DMS 273 treated with DMSO at 0.1 percent for 48 hours (cell line): ENCODE data around the gene MMP14.
A peak's percentile ranks its signal among the peaks of the same experiment; 100 is the strongest.

Source experiments
- DNase-seq: peaks from one replicate; lab custom pipeline; 2025; lab: John Stamatoyannopoulos, UW

The MMP14 gene

GRCh38 chr14:22861651-22862050 is 25.3 kb downstream of the MMP14 start:
- no peak for DNase-seq

GRCh38 chr14:22864979-22865378 is 28.6 kb downstream of the MMP14 start:
- no peak for DNase-seq

GRCh38 chr14:22865424-22866405 is 29.3 kb downstream of the MMP14 start:
- DNase-seq, result no peak

GRCh38 chr14:22866874-22867273 is 30.5 kb downstream of the MMP14 start:
- DNase-seq, result no peak

GRCh38 chr14:22870811-22871223 is 34.4 kb downstream of the MMP14 start:
- DNase-seq, result no peak

- DNase-seq, result peak; percentile 92
Observed at GRCh38 chr14:22871224-22872032, 35.0 kb downstream of the MMP14 start, which contains the start of gene LRP10. Gene LRP10, plus strand, starts transcription at chr14:22871740. Its CDS starts 564 bp downstream, at chr14:22872304.

GRCh38 chr14:22872033-22872832 is 35.8 kb downstream of the MMP14 start:
- DNase-seq, result no peak

- DNase-seq, result no peak
Observed at GRCh38 chr14:22872833-22873520, 36.6 kb downstream of the MMP14 start.

- no peak for DNase-seq
Observed at GRCh38 chr14:22875003-22875747, 38.8 kb downstream of the MMP14 start.

- DNase-seq, result no peak
Observed at GRCh38 chr14:22875748-22876319, 39.4 kb downstream of the MMP14 start.

- DNase-seq, result no peak
Observed at GRCh38 chr14:22877000-22877501, 40.7 kb downstream of the MMP14 start.

GRCh38 chr14:22878271-22879246 is 42.2 kb downstream of the MMP14 start:
- no peak for DNase-seq

- no peak for DNase-seq
Observed at GRCh38 chr14:22882064-22882463, 45.7 kb downstream of the MMP14 start.

GRCh38 chr14:22882529-22883172 is 46.3 kb downstream of the MMP14 start:
- DNase-seq, result no peak

- no peak for DNase-seq
Observed at GRCh38 chr14:22883173-22883976, 47.0 kb downstream of the MMP14 start, which contains the start of gene REM2. Gene REM2, plus strand, starts transcription at chr14:22883222. Its CDS starts 66 bp downstream, at chr14:22883288.

GRCh38 chr14:22884076-22884737 is 47.8 kb downstream of the MMP14 start:
- no peak for DNase-seq
